Kidney (tissue), 14 donors: ENCODE measurements around the gene C4orf50. TPM values are rescaled to one million over a fixed set of nuclear protein-coding genes. Genes with fewer than 3 reads are reported as not detected.

Source experiments
- DNase-seq, 5 donors: peaks; one replicate each; pipeline ENCODE4 v3.0.0-alpha.2; 2013 to 2020
- FAIRE-seq: peaks from 2 replicates; lab custom pipeline; 2012; peaks lifted over from hg19 to GRCh38; lab: Jason Lieb, UNC
- H3K27ac ChIP-seq, 2 donors: one replicate each; pipeline ENCODE4 v1.7.0; 2013; ENCODE audit warnings: low read depth in 2 of 2, low read length in 2 of 2, inconsistent platforms in 1 of 2
- H3K27me3 ChIP-seq: one replicate; pipeline ENCODE4 v1.7.1; 2013; ENCODE audit warnings: low read length, inconsistent platforms; ENCODE audit not compliant: control insufficient read depth, insufficient read depth
- H3K36me3 ChIP-seq, 3 donors: one replicate each; pipeline versions ENCODE4 v1.7.0 to v1.7.1; 2013; ENCODE audit warnings: low read length in 3 of 3, control low read depth in 1 of 3, inconsistent platforms in 1 of 3; ENCODE audit not compliant: insufficient read depth in 3 of 3, control insufficient read depth in 2 of 3
- H3K4me1 ChIP-seq, 3 donors: one replicate each; pipeline versions ENCODE4 v1.7.0 to v1.7.1; 2013; ENCODE audit warnings: low read length in 3 of 3, inconsistent platforms in 1 of 3, low read depth in 1 of 3; ENCODE audit not compliant: control insufficient read depth in 2 of 3, insufficient read depth in 2 of 3
- H3K4me3 ChIP-seq, 3 donors: one replicate each; pipeline versions ENCODE4 v1.7.0 to v1.8.1; 2013; ENCODE audit warnings: low read length in 3 of 3, control low read depth in 1 of 3, inconsistent platforms in 1 of 3
- H3K9ac ChIP-seq, 3 donors: one replicate each; pipeline versions ENCODE4 v1.7.0 to v1.7.1; 2013; ENCODE audit warnings: low read length in 3 of 3, control low read depth in 1 of 3, inconsistent platforms in 1 of 3
- H3K9me3 ChIP-seq, 3 donors: one replicate each; pipeline versions ENCODE4 v1.7.0 to v1.7.1; 2013; ENCODE audit warnings: low read length in 3 of 3, control low read depth in 1 of 3, inconsistent platforms in 1 of 3; ENCODE audit not compliant: control insufficient read depth in 2 of 3, insufficient read depth in 1 of 3
- intact Hi-C: fragments of 100-400 bp; cut with DNase I; formaldehyde crosslinking; loops from one replicate; pipeline ENCODE4 v1.11.1; 2022
- polyA plus RNA-seq: library from polyadenylated mRNA; stranded (reverse); fragments of 350-450 nt; fragmentation: Illumina TruSeq; extraction: RNeasy Lipid Tissue Mini Kit (QIAGEN cat#74804); gene quantifications from one replicate; pipeline ENCODE4 v1.2.3, GENCODE V29; 2014; ENCODE audit warnings: low read depth, low replicate concordance; ENCODE audit not compliant: insufficient read depth
- total RNA-seq: library from RNA; stranded (reverse); fragmentation: NEBNext Ultra II Directional; extraction: Animal tissue kit (Norgen Biotek cat#: 25700); gene quantifications from one replicate; pipeline ENCODE4 v1.2.1, GENCODE V29; 2021
- TF ChIP-seq, protein P1 (sequence below): IDR thresholded peaks from 3 replicates; pipeline ENCODE4 v1.5.1; 2012; ENCODE audit warnings: mild to moderate bottlenecking, moderate library complexity, borderline replicate concordance; ENCODE audit not compliant: insufficient read depth; ENCODE audit errors: extremely low read depth
- donor health status: control.
- donor health status: control.
- donor health status: control.
- donor health status: control.
- donor health status: control.
- donor health status: DM: yes; HTN: yes; CAD: no.
- donor health status: Normal renal cell carcinoma (clear cell type).

Gene C4orf50
- total and polyA plus RNA-seq, 2 donors from 2014 or later: 0.16 TPM; not detected in 1

DNA sequence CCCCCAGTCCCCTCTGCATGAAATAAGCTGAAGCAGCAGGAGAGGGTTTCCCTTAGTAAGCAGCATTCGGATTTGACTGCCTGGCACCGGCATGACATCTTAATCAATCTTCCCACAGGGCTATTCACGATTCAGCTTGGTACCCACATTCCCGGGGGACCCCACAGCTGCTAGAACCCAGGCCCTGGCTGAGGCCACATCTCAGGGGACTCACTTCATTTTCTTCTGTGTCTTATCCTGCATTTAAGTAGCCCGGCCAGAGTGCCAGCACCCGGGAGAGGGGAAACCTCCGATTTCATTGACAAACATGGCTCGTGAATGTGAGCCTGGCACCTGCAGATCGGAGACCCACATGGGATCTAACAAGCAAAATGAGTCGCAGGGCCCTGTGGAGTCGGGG is 73.1 kb downstream of the C4orf50 start:
- DNase-seq (peak in 1 of 5 donors; percentile 37), FAIRE-seq (no peak)
- no peaks in the 10 kb centered on the region for H3K36me3 ChIP-seq
- H3K4me1 ChIP-seq: no peaks in the 10 kb centered on the region
- H3K27me3 ChIP-seq: no peaks in the 10 kb centered on the region
- no peak overlapping the region for H3K4me3 ChIP-seq
- TF ChIP-seq, protein P1, sequence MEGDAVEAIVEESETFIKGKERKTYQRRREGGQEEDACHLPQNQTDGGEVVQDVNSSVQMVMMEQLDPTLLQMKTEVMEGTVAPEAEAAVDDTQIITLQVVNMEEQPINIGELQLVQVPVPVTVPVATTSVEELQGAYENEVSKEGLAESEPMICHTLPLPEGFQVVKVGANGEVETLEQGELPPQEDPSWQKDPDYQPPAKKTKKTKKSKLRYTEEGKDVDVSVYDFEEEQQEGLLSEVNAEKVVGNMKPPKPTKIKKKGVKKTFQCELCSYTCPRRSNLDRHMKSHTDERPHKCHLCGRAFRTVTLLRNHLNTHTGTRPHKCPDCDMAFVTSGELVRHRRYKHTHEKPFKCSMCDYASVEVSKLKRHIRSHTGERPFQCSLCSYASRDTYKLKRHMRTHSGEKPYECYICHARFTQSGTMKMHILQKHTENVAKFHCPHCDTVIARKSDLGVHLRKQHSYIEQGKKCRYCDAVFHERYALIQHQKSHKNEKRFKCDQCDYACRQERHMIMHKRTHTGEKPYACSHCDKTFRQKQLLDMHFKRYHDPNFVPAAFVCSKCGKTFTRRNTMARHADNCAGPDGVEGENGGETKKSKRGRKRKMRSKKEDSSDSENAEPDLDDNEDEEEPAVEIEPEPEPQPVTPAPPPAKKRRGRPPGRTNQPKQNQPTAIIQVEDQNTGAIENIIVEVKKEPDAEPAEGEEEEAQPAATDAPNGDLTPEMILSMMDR: no peak
- intact Hi-C loops: no loop called here
- peaks cover 0 to 4% (median 0%) of the 10 kb centered on the region in 3 donors for H3K9me3 ChIP-seq
- no peak overlapping the region for H3K27ac ChIP-seq
- H3K9ac ChIP-seq: no peak overlapping the region

DNA sequence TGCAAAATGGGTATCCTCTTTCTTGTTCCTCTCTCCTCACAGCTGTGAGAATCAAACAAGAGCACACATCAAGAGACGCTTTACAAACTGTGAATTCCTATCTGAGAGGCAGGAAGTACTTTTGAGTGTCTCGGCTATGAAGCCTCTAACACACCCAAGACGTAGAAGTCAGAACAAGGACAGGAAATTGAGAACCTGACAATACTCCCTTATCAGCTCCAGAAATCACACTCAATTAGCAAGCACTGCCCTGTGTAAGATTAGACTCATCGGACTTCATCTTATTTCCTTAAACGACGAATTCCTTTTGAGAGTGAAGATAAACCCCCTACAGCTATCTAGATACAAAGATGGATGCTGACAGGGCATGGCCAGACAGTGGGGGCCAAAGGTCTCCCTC is 74.7 kb downstream of the C4orf50 start:
- TF ChIP-seq, protein P1: no peak
- Histone ChIP-seq H3K9me3 (peaks cover 0 to 4% (median 0%) of the 10 kb centered on the region in 3 donors), H3K27me3 (no peaks in the 10 kb centered on the region), H3K36me3 (no peaks in the 10 kb centered on the region), H3K27ac (no peak overlapping the region), H3K4me1 (no peaks in the 10 kb centered on the region), H3K9ac (no peak overlapping the region), H3K4me3 (no peak overlapping the region)
- FAIRE-seq: no peak
- intact Hi-C loops: no loop called here
- no peak for DNase-seq

DNA sequence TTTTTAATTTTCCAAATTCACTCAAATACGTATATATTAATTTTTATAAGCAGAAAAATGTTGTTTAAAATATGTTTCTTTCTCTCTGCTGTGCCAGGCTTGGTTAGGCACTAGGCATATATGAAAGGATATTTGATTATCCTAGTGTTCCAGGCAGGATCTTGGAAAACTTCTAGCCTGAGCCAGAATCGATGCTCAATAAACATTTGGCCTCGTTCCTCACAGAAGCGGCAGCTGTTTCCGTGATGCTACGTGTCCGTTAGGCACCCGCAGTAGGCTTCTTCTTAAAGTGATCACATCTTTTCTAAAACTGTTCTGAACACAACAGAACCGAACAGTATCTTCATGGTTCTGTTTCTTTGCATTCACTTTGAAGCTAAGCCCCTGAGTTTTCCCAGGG is 75.3 kb downstream of the C4orf50 start:
- DNase-seq (peak in 1 of 5 donors; percentile 2), FAIRE-seq (no peak)
- intact Hi-C loops: no loop called here
- Histone ChIP-seq H3K36me3 (no peaks in the 10 kb centered on the region), H3K27me3 (no peaks in the 10 kb centered on the region), H3K9me3 (peaks cover 0 to 4% (median 0%) of the 10 kb centered on the region in 3 donors), H3K4me3 (no peak overlapping the region), H3K27ac (no peak overlapping the region), H3K4me1 (no peaks in the 10 kb centered on the region), H3K9ac (no peak overlapping the region)
- TF ChIP-seq, protein P1: no peak

DNA sequence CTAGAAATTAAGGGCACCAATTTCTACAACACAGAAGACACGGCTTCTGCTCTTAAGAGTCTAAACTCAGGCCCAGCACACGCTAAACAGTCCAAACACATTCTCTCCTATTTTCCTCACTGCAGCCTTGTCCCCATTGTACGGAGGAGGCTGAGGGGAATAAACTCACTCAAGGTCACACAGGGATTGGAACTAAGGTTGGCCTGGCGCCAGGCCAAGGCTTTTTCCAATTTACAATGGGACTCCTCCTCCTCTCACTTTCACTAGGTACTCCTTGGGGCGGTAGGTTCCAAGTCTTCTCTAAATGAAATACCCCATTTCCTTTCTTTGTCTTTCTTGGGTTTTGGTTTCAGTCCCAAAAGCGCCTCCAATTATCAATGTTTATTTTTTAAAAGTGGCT is 76.6 kb downstream of the C4orf50 start:
- Histone ChIP-seq H3K9me3 (peaks cover 0 to 4% (median 0%) of the 10 kb centered on the region in 3 donors), H3K4me3 (no peak overlapping the region), H3K4me1 (no peaks in the 10 kb centered on the region), H3K36me3 (no peaks in the 10 kb centered on the region), H3K9ac (no peak overlapping the region), H3K27ac (no peak overlapping the region), H3K27me3 (no peaks in the 10 kb centered on the region)
- TF ChIP-seq, protein P1: no peak
- intact Hi-C loops: no loop called here
- FAIRE-seq (no peak), DNase-seq (peak in 1 of 5 donors; percentile 26)
